Gastrocnemius medialis (tissue), 4 donors: ENCODE data around the gene ARID1B. TPM values are rescaled to one million over a fixed set of nuclear protein-coding genes. Genes with fewer than 3 reads are reported as not detected.

Experiments
- ATAC-seq, 2 donors: fragments of 150-250 bp; one replicate each; pipeline ENCODE4 v1.9.1; 2016
- DNase-seq, 2 donors: peaks; one replicate each; pipeline ENCODE4 v3.0.0-alpha.2; 2019
- H3K27ac ChIP-seq, 4 donors: fragments of 200-600 bp; sonication (generic); 1 replicate in 1 of 4; 2 replicates in 3 of 4; pipeline ENCODE4 v1.5.1; 2016 to 2018; ENCODE audit warnings: mild to moderate bottlenecking in 2 of 4, moderate library complexity in 1 of 4
- H3K27me3 ChIP-seq, 3 donors: fragments of 200-600 bp; sonication (generic) in 2 of 3; 1 replicate in 1 of 3; 2 replicates in 2 of 3; pipeline versions ENCODE4 v1.5.1 to v1.6.0; 2016 to 2019; ENCODE audit warnings: mild to moderate bottlenecking in 1 of 3, moderate library complexity in 1 of 3
- H3K36me3 ChIP-seq, 2 donors: fragments of 200-600 bp; sonication (generic) in 1 of 2; one replicate each; pipeline ENCODE4 v1.5.1; 2017 to 2018
- H3K4me1 ChIP-seq, 2 donors: fragments of 200-600 bp; sonication (generic) in 1 of 2; one replicate each; pipeline ENCODE4 v1.5.1; 2016 to 2017; ENCODE audit warnings: mild to moderate bottlenecking in 2 of 2
- H3K4me3 ChIP-seq, 4 donors: fragments of 200-600 bp; sonication (generic) in 3 of 4; 1 replicate in 1 of 4; 2 replicates in 3 of 4; pipeline ENCODE4 v1.5.1; 2016 to 2019; ENCODE audit warnings: mild to moderate bottlenecking in 2 of 4
- H3K9me3 ChIP-seq, 3 donors: fragments of 200-600 bp; sonication (generic) in 2 of 3; 1 replicate in 1 of 3; 2 replicates in 2 of 3; pipeline ENCODE4 v1.5.1; 2016 to 2019
- POLR2A ChIP-seq, 2 donors: fragments of 450-650 bp; IDR thresholded peaks; one replicate each; pipeline ENCODE4 v1.6.1; 2017; ENCODE audit warnings: antibody characterized with exemption in 2 of 2, mild to moderate bottlenecking in 2 of 2, moderate library complexity in 2 of 2
- in situ Hi-C, 4 donors: fragments of 200-750 bp; cut with MboI; loops; one replicate each; pipeline versions ENCODE4 v1.15.0 to v1.8.0; 2017; ENCODE audit warnings: low sequenced_read_pairs in 4 of 4
- intact Hi-C: fragments of 100-400 bp; cut with DNase I; formaldehyde crosslinking; loops from one replicate; pipeline ENCODE4 v1.15.1; 2023; ENCODE audit warnings: low total_unique reads
- total RNA-seq, 4 donors: library from RNA; depleted of rRNA; stranded (reverse); fragments of >200 nt; gene quantifications; one replicate each; pipeline versions ENCODE4 v1.1.0 to v1.2.3, GENCODE V29; 2016
- TF ChIP-seq, protein P1 (sequence below), 5 experiments: fragments of 450-650 bp in 3 of 5; fragments of 200-600 bp in 2 of 5; sonication (generic) in 2 of 5; IDR thresholded peaks in 4 of 5; conservative IDR thresholded peaks in 1 of 5; 1 replicate in 4 of 5; 2 replicates in 1 of 5; pipeline ENCODE4 v1.5.1; 2016 to 2019; ENCODE audit warnings: antibody characterized with exemption in 5 of 5, mild to moderate bottlenecking in 3 of 5, moderate library complexity in 3 of 5

The ARID1B gene
- total RNA-seq, 4 donors from 2014 or later, result 54.9 to 75.3 (median 62.0) TPM

- Histone ChIP-seq H3K9me3 (no peaks in the 10 kb centered on the region), H3K36me3 (no peaks in the 10 kb centered on the region), H3K4me3 (no peak overlapping the region), H3K27ac (no peak overlapping the region), H3K27me3 (no peaks in the 10 kb centered on the region), H3K4me1 (peaks cover 6 to 30% of the 10 kb centered on the region in 2 donors)
- in situ Hi-C loops, result no loop called here
- intact Hi-C loops, result no loop called here
- TF ChIP-seq POLR2A (IDR thresholded peaks at IDR 0.05), result no peak
- TF ChIP-seq, protein P1, sequence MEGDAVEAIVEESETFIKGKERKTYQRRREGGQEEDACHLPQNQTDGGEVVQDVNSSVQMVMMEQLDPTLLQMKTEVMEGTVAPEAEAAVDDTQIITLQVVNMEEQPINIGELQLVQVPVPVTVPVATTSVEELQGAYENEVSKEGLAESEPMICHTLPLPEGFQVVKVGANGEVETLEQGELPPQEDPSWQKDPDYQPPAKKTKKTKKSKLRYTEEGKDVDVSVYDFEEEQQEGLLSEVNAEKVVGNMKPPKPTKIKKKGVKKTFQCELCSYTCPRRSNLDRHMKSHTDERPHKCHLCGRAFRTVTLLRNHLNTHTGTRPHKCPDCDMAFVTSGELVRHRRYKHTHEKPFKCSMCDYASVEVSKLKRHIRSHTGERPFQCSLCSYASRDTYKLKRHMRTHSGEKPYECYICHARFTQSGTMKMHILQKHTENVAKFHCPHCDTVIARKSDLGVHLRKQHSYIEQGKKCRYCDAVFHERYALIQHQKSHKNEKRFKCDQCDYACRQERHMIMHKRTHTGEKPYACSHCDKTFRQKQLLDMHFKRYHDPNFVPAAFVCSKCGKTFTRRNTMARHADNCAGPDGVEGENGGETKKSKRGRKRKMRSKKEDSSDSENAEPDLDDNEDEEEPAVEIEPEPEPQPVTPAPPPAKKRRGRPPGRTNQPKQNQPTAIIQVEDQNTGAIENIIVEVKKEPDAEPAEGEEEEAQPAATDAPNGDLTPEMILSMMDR (IDR thresholded peaks at IDR 0.05 in 4 of 5, conservative IDR thresholded peaks at IDR 0.05 in 1 of 5), result no peak
- ATAC-seq (no peak), DNase-seq (no peak)
Measured at GRCh38 chr6:156904176-156904967, 127.2 kb downstream of the ARID1B start.

GRCh38 chr6:156905801-156906200 is 128.6 kb downstream of the ARID1B start:
- DNase-seq, result no peak
- H3K4me1 ChIP-seq, result peaks cover 17 to 33% of the 10 kb centered on the region in 2 donors
- intact Hi-C loops (no loop called here), in situ Hi-C loops (no loop called here)
- no peak overlapping the region for H3K4me3 ChIP-seq
- no peak overlapping the region for H3K27ac ChIP-seq
- no peaks in the 10 kb centered on the region for H3K9me3 ChIP-seq
- no peaks in the 10 kb centered on the region for H3K36me3 ChIP-seq
- no peaks in the 10 kb centered on the region for H3K27me3 ChIP-seq
- TF ChIP-seq, protein P1 (IDR thresholded peaks at IDR 0.05 in 4 of 5, conservative IDR thresholded peaks at IDR 0.05 in 1 of 5), result no peak
- no peak for TF ChIP-seq POLR2A (IDR thresholded peaks at IDR 0.05)
- ATAC-seq, result no peak

- Histone ChIP-seq H3K36me3 (no peaks in the 10 kb centered on the region), H3K27ac (no peak overlapping the region), H3K27me3 (no peaks in the 10 kb centered on the region), H3K4me3 (no peak overlapping the region), H3K9me3 (no peaks in the 10 kb centered on the region), H3K4me1 (peaks cover 22 to 34% of the 10 kb centered on the region in 2 donors)
- ATAC-seq (peak in 1 of 2 donors; percentile 58), DNase-seq (no peak)
- TF ChIP-seq, protein P1 (IDR thresholded peaks at IDR 0.05 in 4 of 5, conservative IDR thresholded peaks at IDR 0.05 in 1 of 5), result no peak
- TF ChIP-seq POLR2A (IDR thresholded peaks at IDR 0.05), result no peak
- intact Hi-C loops (no loop called here), in situ Hi-C loops (no loop called here)
Measured at GRCh38 chr6:156906451-156906850, 129.3 kb downstream of the ARID1B start.

DNA sequence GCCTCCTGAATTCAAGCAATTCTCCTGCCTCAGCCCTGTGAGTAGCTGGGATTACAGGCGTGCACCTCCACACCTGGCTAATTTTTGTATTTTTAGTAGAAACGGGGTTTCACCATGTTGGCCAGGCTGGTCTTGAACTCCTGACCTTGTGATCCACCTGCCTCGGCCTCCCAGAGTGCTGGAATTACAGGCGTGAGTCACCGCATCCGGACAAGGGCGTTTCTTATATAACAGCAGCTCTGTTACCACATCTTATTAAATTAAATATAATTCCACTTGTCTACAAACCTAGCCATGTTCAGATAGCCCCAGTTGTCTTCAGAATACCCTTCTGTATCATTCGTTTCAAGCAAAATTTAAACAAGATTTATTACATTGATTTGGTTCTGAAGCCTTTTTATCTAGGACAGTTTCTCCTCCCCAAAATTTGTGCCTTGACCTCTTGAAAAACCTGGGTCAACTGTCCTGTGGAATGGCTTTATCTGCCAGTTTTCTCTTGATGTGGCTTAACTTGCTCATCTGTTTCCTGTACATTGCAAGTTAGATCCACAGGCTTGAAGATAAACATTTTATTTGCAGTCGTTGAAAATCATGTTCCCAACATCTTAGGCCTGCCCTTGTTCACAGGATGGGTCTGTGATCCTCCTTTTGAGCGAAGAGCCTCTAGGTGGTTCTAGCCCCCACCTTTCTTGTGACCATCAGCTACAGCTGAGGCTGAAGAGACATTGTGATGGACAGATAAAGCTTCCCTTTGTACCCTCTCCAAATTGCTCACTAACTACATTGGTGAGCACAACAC is 132.2 kb downstream of the ARID1B start:
- no peak overlapping the region for H3K4me3 ChIP-seq
- TF ChIP-seq POLR2A (IDR thresholded peaks at IDR 0.05), result no peak
- TF ChIP-seq, protein P1 (IDR thresholded peaks at IDR 0.05 in 4 of 5, conservative IDR thresholded peaks at IDR 0.05 in 1 of 5), result no peak
- intact Hi-C loops, result no loop called here
- peaks cover 28% of the 10 kb centered on the region in 2 donors for H3K4me1 ChIP-seq
- no peaks in the 10 kb centered on the region for H3K36me3 ChIP-seq
- no peak overlapping the region for H3K27ac ChIP-seq
- no peaks in the 10 kb centered on the region for H3K9me3 ChIP-seq
- no peak for DNase-seq
- in situ Hi-C loops, result no loop called here
- H3K27me3 ChIP-seq, result no peaks in the 10 kb centered on the region
- ATAC-seq, result no peak
